RCC 7860 (cell line): ENCODE results near the gene NECTIN2.
A peak's percentile ranks its signal among the peaks of the same experiment; 100 is the strongest.
"Not testable (repeated sequence)": the region's sequence is repeated elsewhere in the genome, so short reads cannot be mapped to it uniquely, and the experiment has no call there.

Experiments
- DNase-seq: peaks from one replicate; pipeline ENCODE4 v3.0.0-alpha.2; 2015; ENCODE audit warnings: low spot score
- FAIRE-seq: peaks from 2 replicates; lab custom pipeline; 2012; peaks lifted over from hg19 to GRCh38; lab: Jason Lieb, UNC

The NECTIN2 gene

GRCh38 chr19:44848812-44849447 is 2.8 kb downstream of the NECTIN2 start:
- FAIRE-seq (no peak), DNase-seq (no peak)

- DNase-seq = no peak
- no peak for FAIRE-seq
Observed at GRCh38 chr19:44850641-44851109, 4.6 kb downstream of the NECTIN2 start.

DNA sequence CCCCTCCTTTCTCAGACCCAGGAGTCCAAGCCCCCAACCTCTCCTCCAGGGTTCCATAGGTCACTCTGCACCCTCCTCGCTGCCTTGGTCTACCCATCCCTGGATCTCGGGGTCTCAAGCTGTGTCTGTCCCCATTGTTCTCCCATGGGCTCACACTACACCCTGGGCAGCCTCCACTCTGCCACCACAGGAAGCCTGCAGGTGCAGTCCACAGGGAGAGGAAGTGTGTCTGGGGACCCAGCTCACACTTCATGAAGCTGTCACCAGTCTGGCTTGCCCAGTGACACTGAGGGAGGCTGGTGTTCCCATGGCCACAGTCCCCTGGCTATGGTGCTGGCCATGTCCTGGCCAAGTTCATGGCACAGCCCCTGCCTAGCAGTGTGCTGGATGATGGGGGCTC is 5.3 kb downstream of the NECTIN2 start:
- DNase-seq (no peak), FAIRE-seq (no peak)

- DNase-seq (no peak), FAIRE-seq (no peak)
Observed at GRCh38 chr19:44855606-44856005, 9.5 kb downstream of the NECTIN2 start.

DNA sequence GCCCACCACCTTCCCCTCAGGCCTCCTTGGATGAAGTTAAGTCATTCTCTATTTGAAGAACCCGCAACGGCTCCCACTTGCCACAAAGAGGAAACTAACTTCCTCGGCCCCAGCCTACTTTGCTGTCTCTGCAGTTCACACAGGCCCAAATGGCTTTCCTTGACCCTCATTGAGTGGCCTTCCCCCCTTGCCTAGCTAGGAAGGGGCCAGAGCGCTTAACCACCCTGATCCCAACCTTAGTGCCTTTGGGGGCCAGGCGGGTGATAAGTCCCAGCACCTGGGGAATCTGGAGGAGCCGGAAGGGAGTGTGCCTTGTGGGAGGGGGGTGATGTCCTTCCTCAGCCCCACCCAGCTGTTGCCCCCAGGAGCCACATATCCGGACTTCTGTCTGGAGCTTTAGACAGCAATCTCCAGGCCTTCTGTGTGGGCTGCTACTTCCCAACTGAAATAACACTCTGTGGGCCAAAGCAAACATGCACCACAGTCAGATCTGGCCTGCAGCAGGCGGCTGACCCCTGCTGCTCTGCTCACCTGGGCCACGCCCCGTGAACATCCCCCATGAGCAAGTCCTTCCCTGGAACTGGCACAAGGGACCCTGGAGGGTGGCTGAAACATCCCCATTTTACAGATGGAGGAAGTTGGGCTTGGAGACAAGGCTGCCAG is 10.5 kb downstream of the NECTIN2 start:
- FAIRE-seq (no peak), DNase-seq (no peak)

DNA sequence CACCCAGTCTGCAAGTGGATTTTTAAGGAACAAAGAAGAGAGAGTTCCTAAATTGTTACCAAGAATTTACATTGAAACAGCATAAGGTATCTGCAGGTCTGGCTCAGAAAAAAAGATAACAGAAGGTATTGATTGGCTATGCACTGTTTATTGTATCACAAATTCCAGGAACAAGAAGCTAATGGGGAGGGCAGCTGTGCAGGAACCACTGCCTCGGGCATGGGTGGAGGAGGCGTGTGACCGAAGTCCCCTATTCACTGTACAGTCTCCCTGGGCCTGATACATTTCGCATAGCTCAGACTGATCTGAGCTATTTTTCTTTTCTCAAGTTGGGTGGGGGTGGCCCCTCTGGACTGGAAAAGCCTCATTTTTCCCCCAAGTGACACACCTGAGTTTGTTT is 11.7 kb downstream of the NECTIN2 start:
- no peak for DNase-seq
- no peak for FAIRE-seq

DNA sequence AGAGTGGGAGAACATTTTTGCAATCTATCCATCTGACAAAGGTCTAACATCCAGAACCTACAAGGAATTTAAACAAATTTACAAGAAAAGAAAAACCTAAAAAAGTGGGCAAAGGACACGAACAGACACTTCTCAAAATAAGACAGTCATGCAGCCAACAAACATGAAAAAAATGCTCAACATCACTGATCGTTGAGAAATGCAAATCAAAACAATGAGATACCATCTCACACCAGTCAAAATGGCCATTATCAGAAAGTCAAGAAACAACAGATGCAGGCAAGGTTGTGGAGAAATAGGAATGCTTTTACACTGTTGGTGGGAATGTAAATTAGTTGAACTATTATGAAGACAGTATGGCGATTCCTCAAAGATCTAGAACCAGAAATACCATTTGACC is 15.5 kb downstream of the NECTIN2 start:
- not testable (repeated sequence) for DNase-seq, FAIRE-seq

- FAIRE-seq (no peak), DNase-seq (no peak)
Observed at GRCh38 chr19:44863990-44864389, 17.9 kb downstream of the NECTIN2 start.

- DNase-seq (no peak), FAIRE-seq (no peak)
Observed at GRCh38 chr19:44865196-44865767, 19.2 kb downstream of the NECTIN2 start.

GRCh38 chr19:44866664-44867063 is 20.6 kb downstream of the NECTIN2 start:
- DNase-seq (no peak), FAIRE-seq (no peak)

GRCh38 chr19:44867578-44867977 is 21.5 kb downstream of the NECTIN2 start:
- DNase-seq (no peak), FAIRE-seq (no peak)

DNA sequence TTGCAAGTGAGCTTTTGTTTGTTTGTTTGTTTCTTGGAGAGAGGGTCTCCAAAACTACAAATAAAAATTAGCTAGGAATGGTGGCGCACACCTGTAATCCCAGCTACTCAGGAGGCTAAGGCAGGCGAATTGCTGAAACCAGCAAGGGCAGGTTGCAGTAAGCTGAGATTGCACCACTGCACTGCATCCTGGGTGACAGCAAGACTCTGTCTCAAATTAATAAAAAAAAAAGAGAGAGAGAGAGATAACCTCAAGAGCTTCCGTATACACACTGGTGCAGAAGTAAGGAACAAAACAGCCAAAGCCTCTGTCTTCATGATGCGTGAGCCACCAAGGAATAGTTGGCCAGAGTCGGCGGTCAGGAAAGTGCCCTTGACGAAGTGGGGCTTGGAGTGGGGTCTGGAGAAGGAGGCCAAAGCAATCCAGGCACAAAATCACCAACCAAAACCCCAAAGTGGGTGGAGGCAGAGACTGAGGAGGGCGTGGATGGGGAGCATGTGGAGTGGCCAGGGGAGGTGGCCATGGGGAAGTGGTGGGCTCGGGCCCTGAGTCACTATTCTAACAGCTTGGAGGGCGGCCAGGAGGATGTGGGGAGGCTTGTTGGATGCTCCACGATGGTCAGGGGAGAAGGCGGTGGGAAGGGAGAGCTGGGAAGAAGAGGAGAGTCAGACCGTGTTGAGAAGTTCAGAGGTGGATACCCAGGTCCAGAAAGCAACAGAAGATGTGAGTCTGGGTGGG is 23.8 kb downstream of the NECTIN2 start:
- DNase-seq = peak; percentile 20
- FAIRE-seq = no peak

DNA sequence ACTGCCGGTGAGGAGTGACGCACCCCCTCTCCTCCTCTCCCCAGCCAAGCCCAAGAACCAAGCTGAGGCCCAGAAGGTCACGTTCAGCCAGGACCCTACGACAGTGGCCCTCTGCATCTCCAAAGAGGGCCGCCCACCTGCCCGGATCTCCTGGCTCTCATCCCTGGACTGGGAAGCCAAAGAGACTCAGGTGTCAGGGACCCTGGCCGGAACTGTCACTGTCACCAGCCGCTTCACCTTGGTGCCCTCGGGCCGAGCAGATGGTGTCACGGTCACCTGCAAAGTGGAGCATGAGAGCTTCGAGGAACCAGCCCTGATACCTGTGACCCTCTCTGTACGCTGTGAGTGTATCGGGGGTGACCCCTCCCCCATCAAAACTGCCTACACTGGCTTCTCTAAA is 25.7 kb downstream of the NECTIN2 start:
- FAIRE-seq (no peak), DNase-seq (no peak)

GRCh38 chr19:44872661-44873060 is 26.6 kb downstream of the NECTIN2 start:
- DNase-seq (no peak), FAIRE-seq (no peak)

DNA sequence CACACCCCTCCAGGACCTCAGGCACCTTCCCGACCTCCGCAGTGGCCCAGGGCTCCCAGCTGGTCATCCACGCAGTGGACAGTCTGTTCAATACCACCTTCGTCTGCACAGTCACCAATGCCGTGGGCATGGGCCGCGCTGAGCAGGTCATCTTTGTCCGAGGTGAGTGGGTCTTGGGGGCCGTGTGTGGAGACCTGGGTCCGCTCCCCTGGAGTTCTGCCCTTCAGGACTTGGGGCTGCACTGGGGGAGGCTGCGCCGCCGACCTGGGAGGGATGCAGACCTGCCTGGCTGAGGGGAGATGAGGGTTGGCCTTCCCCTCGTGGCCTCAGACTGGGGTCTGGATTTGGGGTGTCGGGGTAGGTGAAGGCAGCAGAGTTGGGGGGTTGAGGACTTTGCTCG is 28.2 kb downstream of the NECTIN2 start:
- no peak for FAIRE-seq

GRCh38 chr19:44875666-44876451 is 29.8 kb downstream of the NECTIN2 start:
- no peak for FAIRE-seq
- no peak for DNase-seq

More for the DNA sequence above, 28.2 kb downstream of the NECTIN2 start:
- DNase-seq = no peak

DNA sequence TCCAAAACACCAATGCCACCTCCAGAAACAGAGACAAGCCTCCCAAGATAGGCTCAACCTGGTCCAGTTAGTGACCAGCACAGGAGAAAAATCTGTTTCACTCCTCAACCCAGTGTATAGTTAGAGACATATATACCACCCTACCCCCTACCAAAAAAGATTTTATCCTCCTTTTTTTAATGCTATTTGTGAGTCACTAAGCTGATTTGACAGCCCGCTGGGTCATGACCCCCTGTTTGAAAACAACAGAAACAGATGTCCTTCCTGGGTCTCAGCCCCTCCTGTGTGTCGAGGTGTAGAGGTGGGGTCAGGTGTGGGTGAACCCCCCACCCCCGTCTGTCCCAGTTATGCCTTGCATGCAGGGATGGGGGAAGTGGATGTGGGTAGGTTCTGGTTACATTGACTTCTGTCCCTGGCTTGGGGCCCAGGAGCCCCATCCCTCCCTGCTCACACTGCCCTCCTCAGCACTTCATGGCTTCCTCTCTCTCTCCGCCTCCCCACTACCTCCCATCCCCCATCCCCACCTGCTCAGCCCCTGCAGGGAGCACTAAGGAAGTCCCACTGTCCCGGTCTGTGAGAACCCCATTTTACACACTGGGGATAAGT is 30.9 kb downstream of the NECTIN2 start:
- FAIRE-seq (no peak), DNase-seq (no peak)

DNA sequence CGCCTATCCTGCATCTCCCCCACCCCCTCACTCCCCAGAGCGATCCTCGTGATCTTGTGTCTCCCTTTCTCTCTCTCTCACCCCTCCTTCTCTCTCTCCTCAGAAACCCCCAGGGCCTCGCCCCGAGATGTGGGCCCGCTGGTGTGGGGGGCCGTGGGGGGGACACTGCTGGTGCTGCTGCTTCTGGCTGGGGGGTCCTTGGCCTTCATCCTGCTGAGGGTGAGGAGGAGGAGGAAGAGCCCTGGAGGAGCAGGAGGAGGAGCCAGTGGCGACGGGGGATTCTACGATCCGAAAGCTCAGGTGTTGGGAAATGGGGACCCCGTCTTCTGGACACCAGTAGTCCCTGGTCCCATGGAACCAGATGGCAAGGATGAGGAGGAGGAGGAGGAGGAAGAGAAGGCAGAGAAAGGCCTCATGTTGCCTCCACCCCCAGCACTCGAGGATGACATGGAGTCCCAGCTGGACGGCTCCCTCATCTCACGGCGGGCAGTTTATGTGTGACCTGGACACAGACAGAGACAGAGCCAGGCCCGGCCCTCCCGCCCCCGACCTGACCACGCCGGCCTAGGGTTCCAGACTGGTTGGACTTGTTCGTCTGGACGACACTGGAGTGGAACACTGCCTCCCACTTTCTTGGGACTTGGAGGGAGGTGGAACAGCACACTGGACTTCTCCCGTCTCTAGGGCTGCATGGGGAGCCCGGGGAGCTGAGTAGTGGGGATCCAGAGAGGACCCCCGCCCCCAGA is 32.2 kb downstream of the NECTIN2 start:
- FAIRE-seq (no peak), DNase-seq (no peak)

GRCh38 chr19:44879309-44880065 is 33.4 kb downstream of the NECTIN2 start:
- DNase-seq (no peak), FAIRE-seq (no peak)
